HG03045 (cell line): ENCODE results near the gene CRYBG3.

Source experiments
- ATAC-seq: cut with Tn5 transposase; IDR thresholded peaks from one replicate; pipeline ENCODE4 v1.9.1; 2021; ENCODE audit warnings: mild to moderate bottlenecking, moderate library complexity; ENCODE audit not compliant: unreplicated experiment

CRYBG3 gene

GRCh38 chr3:97835761-97836160 lies 13.9 kb downstream of the CRYBG3 start:
- no peak for ATAC-seq

GRCh38 chr3:97838393-97838792 lies 16.6 kb downstream of the CRYBG3 start:
- ATAC-seq, result no peak

- ATAC-seq, result no peak
These were observed 18.1 kb downstream of the CRYBG3 start for GRCh38 chr3:97839944-97840343.

- ATAC-seq, result no peak
These were observed 19.5 kb downstream of the CRYBG3 start for GRCh38 chr3:97841304-97841703.

- no peak for ATAC-seq
These were observed 20.1 kb downstream of the CRYBG3 start for GRCh38 chr3:97841956-97842355.

GRCh38 chr3:97848779-97849178 lies 27.0 kb downstream of the CRYBG3 start:
- ATAC-seq, result no peak

- ATAC-seq, result no peak
These were observed 35.6 kb downstream of the CRYBG3 start for GRCh38 chr3:97857401-97857800.

- ATAC-seq, result no peak
These were observed 38.6 kb downstream of the CRYBG3 start for GRCh38 chr3:97860364-97860763.

- ATAC-seq, result no peak
These were observed 40.8 kb downstream of the CRYBG3 start for GRCh38 chr3:97862582-97862981.

GRCh38 chr3:97863031-97863430 lies 41.2 kb downstream of the CRYBG3 start:
- ATAC-seq, result no peak

- ATAC-seq, result no peak
These were observed 42.0 kb downstream of the CRYBG3 start for GRCh38 chr3:97863775-97864174.

- no peak for ATAC-seq
These were observed 49.4 kb downstream of the CRYBG3 start for GRCh38 chr3:97871186-97871585.

- no peak for ATAC-seq
These were observed 50.2 kb downstream of the CRYBG3 start for GRCh38 chr3:97871801-97872524.

- ATAC-seq, result no peak
These were observed 50.8 kb downstream of the CRYBG3 start for GRCh38 chr3:97872525-97873042.

- ATAC-seq, result no peak
These were observed 58.5 kb downstream of the CRYBG3 start for GRCh38 chr3:97880267-97880666.

GRCh38 chr3:97882975-97883598 lies 61.3 kb downstream of the CRYBG3 start:
- ATAC-seq, result no peak

- no peak for ATAC-seq
These were observed 61.9 kb downstream of the CRYBG3 start for GRCh38 chr3:97883736-97884135.

GRCh38 chr3:97884586-97885123 lies 62.8 kb downstream of the CRYBG3 start:
- ATAC-seq, result no peak

- ATAC-seq, result no peak
These were observed 64.4 kb downstream of the CRYBG3 start for GRCh38 chr3:97885931-97886824.

- ATAC-seq, result no peak
These were observed 68.0 kb downstream of the CRYBG3 start for GRCh38 chr3:97889814-97890213.

GRCh38 chr3:97892852-97893251 lies 71.0 kb downstream of the CRYBG3 start:
- ATAC-seq, result no peak
